Activated B cell treated with CpG ODN at 0.5 μM for 24 hours (primary cell): ENCODE measurements around the gene RNF187. TPM values are rescaled to one million over a fixed set of nuclear protein-coding genes. Genes with fewer than 3 reads are reported as not detected.

Experiments used
- ATAC-seq: fragments of 200-7000 bp; cut with Tn5 transposase; one replicate; pipeline ENCODE4 v1.10.0; 2021; ENCODE audit warnings: low read depth, mild to moderate bottlenecking, moderate library complexity
- CTCF ChIA-PET: fragments of 350-600 bp; sonication (Branson Sonifier 250); formaldehyde crosslinking; loops from one replicate; lab custom pipeline; 2021; ENCODE audit warnings: antibody characterized with exemption; lab: Charles Lee
- POLR2A ChIA-PET: fragments of 350-600 bp; sonication (Branson Sonifier 250); formaldehyde crosslinking; loops from one replicate; lab custom pipeline; 2021; ENCODE audit warnings: antibody characterized with exemption; lab: Charles Lee
- DNase-seq: peaks from one replicate; pipeline ENCODE4 v3.0.0; 2022
- H3K27ac Mint-ChIP-seq: one replicate; pipeline ENCODE4 v1.8.0; 2020; ENCODE audit warnings: mixed read lengths
- H3K27me3 Mint-ChIP-seq: one replicate; pipeline ENCODE4 v1.8.0; 2021; ENCODE audit warnings: mixed read lengths
- H3K36me3 Mint-ChIP-seq: one replicate; pipeline ENCODE4 v1.8.0; 2021; ENCODE audit warnings: low read depth, mixed read lengths
- H3K4me1 Mint-ChIP-seq: one replicate; pipeline ENCODE4 v1.8.0; 2021; ENCODE audit warnings: mixed read lengths
- H3K4me3 Mint-ChIP-seq: one replicate; pipeline ENCODE4 v1.8.0; 2020; ENCODE audit warnings: mild to moderate bottlenecking, mixed read lengths
- H3K9me3 Mint-ChIP-seq: one replicate; pipeline ENCODE4 v1.8.0; 2020; ENCODE audit warnings: mixed read lengths
- intact Hi-C: fragments of 100-400 bp; cut with micrococcal nuclease; formaldehyde crosslinking; loops from one replicate; pipeline ENCODE4 v1.15.1; 2024
- total RNA-seq: library from RNA; stranded (reverse); gene quantifications from 2 replicates; pipeline ENCODE4 v1.2.3, GENCODE V29; 2022
- TF ChIP-seq, protein P1 (sequence below): fragments of 200-600 bp; IDR thresholded peaks from one replicate; pipeline ENCODE4 v1.8.0; 2022; ENCODE audit warnings: antibody characterized with exemption, mild to moderate bottlenecking

RNF187 gene
- total RNA-seq, 1 donor from 2014 or later, result 64.0 TPM

DNA sequence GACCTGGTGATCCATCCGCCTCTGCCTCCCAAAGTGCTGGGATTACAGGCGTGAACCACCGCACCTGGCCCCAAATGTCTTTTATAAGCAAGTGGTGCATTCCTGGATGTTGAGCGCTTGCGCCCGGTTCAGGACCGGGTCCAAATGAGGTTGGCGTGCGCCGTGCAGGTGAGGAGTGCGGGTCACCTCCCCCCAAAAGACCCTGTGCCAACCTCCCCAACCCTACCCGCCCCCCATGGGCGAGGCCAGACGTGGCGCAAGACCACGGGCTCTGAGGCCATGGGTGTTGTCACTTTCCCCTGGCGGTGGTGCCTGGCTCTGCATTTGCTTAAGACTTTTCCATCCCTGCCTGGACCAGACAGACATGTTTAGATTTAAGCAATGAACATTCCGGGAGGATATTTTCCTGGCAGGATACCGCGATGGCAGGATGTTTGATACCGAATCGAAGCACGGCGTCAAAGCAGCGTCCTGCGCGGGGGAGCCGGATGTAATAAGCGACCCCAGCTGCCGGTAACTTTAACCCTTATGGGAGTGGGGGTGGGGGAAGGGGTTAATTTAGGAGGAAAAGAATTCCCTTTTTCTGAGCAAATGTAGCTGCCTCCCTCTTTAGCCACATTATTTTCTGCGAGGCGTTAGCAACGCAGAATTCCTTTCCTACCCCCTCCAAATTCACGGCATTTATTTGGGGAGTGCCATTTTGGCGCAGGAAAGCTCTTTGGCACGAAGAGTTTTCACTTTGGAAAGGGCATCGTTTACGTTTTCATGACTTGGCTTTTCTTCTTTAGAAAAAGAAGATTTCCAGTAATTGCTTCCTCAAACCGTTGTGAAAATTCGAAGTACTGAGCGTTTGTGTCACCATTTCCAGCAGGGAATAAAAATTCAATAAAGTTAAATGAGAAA is 27.8 kb upstream of the RNF187 start:
- TF ChIP-seq, protein P1, sequence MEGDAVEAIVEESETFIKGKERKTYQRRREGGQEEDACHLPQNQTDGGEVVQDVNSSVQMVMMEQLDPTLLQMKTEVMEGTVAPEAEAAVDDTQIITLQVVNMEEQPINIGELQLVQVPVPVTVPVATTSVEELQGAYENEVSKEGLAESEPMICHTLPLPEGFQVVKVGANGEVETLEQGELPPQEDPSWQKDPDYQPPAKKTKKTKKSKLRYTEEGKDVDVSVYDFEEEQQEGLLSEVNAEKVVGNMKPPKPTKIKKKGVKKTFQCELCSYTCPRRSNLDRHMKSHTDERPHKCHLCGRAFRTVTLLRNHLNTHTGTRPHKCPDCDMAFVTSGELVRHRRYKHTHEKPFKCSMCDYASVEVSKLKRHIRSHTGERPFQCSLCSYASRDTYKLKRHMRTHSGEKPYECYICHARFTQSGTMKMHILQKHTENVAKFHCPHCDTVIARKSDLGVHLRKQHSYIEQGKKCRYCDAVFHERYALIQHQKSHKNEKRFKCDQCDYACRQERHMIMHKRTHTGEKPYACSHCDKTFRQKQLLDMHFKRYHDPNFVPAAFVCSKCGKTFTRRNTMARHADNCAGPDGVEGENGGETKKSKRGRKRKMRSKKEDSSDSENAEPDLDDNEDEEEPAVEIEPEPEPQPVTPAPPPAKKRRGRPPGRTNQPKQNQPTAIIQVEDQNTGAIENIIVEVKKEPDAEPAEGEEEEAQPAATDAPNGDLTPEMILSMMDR, result no peak
- ChIA-PET POLR2A (interaction anchor here (0.6 to 2.5 kb wide), 5 partner anchors 27 to 349 kb away, joined by 3 to 23 read pairs (median 4); partner anchors contain the start of gene RNF187), CTCF (no interaction called here)
- Mint-ChIP-seq H3K4me3 (peak overlapping the region; percentile 89), H3K27me3 (peaks cover 38% of the 10 kb centered on the region), H3K27ac (peak overlapping the region; percentile 89), H3K9me3 (no peaks in the 10 kb centered on the region), H3K36me3 (no peaks in the 10 kb centered on the region), H3K4me1 (peaks cover 37% of the 10 kb centered on the region)
- ATAC-seq, result no peak
- DNase-seq, result peak; percentile 22
- intact Hi-C loops, result loop anchor here (2.0 kb wide), 3 partner anchors 247 to 329 kb away; no protein-coding TSS in a partner anchor

DNA sequence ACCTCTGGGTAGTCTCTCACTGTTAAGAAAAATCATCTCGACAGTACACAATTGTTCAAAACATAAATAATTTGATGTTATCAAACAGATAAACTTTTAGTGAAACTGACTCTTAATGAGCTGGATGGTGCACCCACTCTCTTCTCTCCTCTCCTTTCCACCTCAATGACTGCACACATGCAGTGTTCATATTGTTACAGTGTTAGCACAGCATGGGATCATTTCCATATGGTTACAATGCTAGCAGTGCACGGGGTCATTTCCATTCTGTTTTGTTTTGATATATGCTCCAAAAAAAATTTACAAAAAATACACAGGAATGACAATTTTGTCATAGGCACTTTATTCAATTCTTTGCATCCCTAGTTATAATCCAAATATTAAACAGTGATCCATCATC is 26.4 kb upstream of the RNF187 start:
- no peak overlapping the region for H3K27ac Mint-ChIP-seq
- ATAC-seq, result no peak
- no peak for DNase-seq
- intact Hi-C loops, result loop anchor here (5.0 kb wide), 1 partner anchor 971 kb away; the partner anchor contains the start of gene ACTA1
- H3K36me3 Mint-ChIP-seq, result no peaks in the 10 kb centered on the region
- peaks cover 49% of the 10 kb centered on the region for H3K4me1 Mint-ChIP-seq
- no peaks in the 10 kb centered on the region for H3K9me3 Mint-ChIP-seq
- no peak overlapping the region for H3K4me3 Mint-ChIP-seq
- POLR2A ChIA-PET, result no interaction called here
- H3K27me3 Mint-ChIP-seq, result peaks cover 49% of the 10 kb centered on the region
- CTCF ChIA-PET, result no interaction called here
- TF ChIP-seq, protein P1, result no peak

DNA sequence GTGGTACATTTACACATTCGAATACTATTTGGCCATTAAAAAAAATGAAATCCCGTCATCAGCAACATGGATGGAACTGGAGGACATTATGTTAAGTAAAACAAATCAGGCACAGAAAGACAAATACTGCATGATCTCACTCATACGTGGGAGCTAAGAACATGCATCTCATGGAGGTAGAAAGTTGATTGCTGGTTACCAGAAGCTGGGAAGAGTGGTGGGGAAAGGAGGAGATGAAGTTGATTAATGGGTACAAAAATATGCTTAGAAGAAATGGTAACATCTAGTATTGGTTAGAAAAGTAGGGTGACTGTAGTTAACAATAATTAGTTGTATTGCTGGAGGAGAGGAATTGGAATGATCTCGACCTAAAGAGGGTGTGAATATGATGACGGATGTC is 24.6 kb upstream of the RNF187 start:
- H3K27me3 Mint-ChIP-seq, result peaks cover 66% of the 10 kb centered on the region

DNA sequence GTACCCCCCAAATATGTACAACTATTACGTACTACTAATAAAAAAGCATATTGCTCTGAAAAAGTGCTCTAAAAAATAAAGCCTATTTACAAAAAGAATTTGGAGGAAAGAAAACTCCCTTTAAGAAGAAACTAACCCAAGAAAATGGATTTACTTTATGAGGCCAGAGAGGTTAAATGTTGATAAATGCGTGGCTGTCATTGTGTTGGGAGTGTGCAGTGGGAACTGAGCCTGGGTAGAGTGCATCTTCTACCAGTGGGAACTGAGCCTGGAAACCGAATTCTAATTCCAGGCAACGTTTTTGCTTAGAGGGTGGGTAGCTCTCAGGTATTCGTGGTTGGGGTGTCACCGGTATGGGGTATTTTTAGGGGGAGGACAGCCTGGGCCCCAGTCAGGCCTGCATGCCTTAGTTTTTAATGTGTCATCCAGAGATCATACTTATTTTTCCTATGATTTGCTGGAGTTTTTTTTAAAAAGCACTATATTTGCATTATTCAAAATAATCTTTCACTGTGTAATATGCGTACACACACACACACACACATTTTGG is 24.1 kb upstream of the RNF187 start:
- peaks cover 68% of the 10 kb centered on the region for H3K27me3 Mint-ChIP-seq
- peak overlapping the region; percentile 75 for H3K4me3 Mint-ChIP-seq
- ChIA-PET CTCF (no interaction called here), POLR2A (no interaction called here)
- DNase-seq, result no peak
- no peaks in the 10 kb centered on the region for H3K36me3 Mint-ChIP-seq
- no peak for ATAC-seq
- H3K27ac Mint-ChIP-seq, result no peak overlapping the region
- TF ChIP-seq, protein P1, result no peak
- intact Hi-C loops, result loop anchor here (5.0 kb wide), 1 partner anchor 969 kb away; the partner anchor contains the start of gene ACTA1
- peaks cover 35% of the 10 kb centered on the region for H3K4me1 Mint-ChIP-seq
- H3K9me3 Mint-ChIP-seq, result no peaks in the 10 kb centered on the region

More for the DNA sequence above, 24.6 kb upstream of the RNF187 start:
- Mint-ChIP-seq H3K27ac (no peak overlapping the region), H3K4me3 (no peak overlapping the region), H3K36me3 (no peaks in the 10 kb centered on the region), H3K4me1 (peaks cover 40% of the 10 kb centered on the region), H3K9me3 (no peaks in the 10 kb centered on the region)
- TF ChIP-seq, protein P1, result no peak
- ChIA-PET CTCF (no interaction called here), POLR2A (no interaction called here)
- intact Hi-C loops, result loop anchor here (5.0 kb wide), 1 partner anchor 970 kb away; the partner anchor contains the start of gene ACTA1
- DNase-seq (no peak), ATAC-seq (no peak)
